CD4-positive, alpha-beta T cell treated with Interferon gamma for 1 hour (primary cell): ENCODE measurements around the gene NEURL1.
"Not testable (repeated sequence)": the region's sequence is repeated elsewhere in the genome, so short reads cannot be mapped to it uniquely, and the experiment has no call there.

ENCODE experiments used
- DNase-seq: peaks from one replicate; pipeline ENCODE4 v3.0.0-alpha.2; 2020

The NEURL1 gene

DNA sequence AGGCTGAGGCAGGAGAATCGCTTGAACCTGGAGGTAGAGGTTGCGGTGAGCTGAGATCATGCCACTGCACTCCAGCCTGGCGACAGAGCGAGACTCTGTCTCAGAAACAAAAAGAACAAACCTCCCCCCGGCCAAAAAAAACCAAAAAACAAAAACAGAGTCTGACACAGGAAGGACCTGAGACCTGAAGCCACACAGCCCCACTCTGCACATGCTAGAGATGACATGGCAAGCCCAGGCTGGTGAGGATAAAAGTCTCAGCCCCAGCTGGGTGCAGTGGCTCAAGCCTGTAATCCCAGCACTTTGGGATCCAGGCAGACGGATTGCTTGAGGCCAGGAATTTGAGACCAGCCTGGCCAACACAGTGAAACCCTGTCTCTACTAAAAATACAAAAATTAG lies 139.4 kb downstream of the NEURL1 start:
- not testable (repeated sequence) for DNase-seq

DNA sequence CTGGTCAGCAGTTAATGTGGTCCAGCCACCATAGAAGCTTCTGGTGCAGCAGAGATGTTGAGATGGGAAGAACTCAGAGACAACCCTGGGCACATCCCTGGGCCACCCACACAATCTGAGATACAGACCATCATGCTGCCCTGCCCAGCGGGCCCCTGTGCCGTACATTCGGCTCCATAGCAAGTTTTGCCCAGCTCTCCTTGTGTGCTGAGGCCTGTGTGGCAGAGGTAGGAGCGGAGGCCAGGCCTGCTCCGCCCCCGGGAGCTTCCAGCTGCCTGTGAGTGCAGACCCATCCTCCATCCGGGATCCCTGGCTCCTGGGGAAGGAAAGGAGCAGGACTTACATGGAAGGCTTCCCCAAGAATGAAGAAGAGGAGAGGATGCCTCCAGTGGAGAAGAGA lies 140.3 kb downstream of the NEURL1 start:
- DNase-seq = no peak

DNA sequence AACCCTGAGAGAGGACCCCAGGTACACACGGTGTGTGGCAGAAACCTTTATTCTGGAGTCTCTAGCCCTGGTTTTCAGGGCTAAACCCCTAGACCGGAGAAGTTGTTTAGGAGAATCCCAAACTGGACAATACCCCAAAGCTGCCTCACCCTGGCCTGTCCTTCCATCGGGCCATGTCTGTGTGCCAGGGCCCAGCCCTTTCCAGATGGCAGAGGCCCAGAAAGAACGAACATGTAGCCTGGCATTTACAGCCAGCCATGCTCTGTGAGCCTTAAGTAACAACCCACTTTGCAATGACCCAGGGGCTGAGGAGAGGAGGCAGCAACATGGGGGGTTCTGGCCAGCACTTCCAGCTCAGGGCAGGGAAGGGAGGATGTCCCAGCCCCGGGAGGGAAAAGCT lies 142.1 kb downstream of the NEURL1 start:
- no peak for DNase-seq

DNA sequence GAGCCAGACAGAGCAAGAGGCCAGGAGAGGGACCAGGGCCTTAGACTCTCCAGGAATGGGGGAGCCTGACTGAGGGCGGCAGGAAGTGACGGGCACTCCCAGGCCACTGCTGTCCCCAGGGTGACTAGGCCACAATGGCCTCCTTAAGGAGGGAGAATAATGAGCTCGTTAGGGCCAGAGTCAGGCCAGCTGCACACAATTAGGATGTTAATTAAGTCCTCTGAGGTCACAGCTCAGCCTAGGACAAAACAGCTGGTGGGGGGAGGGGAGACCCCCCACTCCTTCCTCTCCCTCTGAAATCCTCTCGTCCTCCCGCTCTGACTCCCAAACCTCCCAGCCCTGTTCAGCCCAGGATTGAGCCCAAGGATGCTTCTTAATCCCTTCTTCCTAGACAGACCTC lies 143.0 kb downstream of the NEURL1 start:
- DNase-seq = no peak

DNA sequence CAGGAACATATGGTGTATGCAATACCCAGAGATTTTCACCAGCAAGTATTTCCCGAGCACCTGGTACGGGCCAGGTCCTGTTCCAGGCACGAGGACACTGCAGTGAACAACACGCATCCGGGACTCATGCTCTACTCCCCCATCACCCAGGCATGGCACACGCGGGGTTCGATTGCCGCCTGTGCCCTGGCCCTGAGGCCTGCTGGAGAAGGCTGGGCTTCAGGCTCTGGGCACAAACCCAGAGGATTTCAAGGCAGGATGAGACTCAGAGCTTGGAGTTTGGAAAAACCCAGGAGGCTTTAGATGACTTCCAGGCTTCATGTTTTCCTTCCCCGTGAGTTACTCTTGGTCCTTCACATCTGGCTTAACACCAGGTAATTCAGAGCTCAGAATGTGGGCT lies 143.5 kb downstream of the NEURL1 start:
- no peak for DNase-seq

DNA sequence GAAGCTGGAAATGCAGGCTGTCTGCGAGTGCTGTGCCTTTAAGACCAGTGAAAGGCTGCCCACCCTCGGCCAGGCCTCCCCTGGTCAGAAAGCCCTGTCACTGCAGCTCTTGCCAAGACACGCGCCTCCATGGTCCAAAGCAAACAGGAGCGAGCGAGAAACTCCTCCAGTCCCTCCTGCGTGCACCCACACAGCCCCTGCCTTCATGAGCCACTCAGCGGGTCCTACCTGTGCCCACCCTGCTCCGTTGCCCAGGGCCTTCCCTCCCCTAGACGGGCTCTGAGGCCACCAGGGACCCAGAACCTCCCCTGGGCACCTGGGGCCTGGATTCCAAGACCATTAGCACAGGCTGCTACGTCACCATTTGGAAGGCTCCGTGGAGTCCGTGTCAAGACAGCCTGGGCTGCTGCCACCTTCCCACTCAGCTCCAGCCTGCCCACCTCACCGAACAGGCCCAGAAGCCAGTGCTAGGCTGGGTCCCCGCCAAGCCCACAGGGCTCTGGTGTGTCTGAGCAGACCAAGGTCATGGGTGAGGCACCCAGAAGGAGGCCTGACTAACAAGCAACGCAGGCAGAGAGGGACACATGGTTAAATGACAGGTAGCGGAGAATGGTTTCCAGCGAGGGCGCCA lies 144.5 kb downstream of the NEURL1 start:
- DNase-seq = no peak

DNA sequence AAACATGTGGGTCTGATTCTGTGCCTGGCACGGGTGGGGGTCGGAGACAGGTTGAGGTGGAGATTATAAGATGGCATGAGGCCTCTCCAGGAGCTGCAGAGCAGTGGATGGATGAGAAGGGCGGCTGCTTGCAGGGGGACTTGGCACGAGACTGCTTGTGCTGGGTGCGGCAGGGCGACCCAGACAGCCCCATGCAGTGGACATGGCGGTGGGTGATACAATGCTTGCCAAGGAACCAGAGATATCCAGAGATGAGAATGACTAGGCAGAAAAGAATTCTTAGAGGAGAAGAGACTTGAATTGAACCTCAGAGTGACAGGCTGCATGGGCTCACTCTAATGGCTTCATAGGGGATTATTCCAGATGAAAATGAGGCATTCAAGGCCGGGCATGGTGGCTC lies 145.4 kb downstream of the NEURL1 start:
- DNase-seq = no peak

DNA sequence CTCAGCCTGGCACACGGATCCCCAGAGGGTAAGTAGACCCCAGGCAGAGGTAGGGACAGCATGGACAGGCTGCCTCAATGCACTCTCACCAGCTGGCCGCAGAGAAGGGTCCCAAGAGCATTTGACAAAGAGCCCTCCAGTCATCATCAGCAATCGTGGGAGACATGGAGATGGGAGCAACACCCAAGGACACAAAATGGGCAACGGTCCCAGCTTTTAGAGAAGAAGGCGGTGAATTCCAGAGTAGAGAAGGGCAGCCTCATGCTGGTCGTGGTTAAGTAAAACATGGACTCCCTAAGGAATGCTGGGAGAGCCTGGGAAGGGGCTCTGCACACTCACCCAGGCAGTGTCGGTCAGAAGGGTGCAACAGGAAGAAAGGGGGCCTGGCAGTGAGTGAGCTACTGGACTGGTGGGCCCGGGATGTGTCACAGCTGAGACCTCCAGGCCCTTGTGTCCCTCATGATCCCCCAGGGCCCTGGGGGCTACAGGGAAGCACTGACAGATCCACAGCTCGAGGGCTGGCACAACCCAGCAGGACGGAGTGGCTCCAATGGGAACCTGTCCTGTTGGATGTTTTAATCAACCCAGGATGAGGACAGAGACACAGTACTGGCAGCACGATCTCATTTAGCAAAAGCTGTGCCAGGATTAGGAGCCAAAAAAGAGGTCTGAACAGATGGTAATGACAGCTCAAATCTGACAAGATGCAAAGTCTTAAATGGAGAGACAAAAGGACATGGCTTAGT lies 147.1 kb downstream of the NEURL1 start:
- no peak for DNase-seq

DNA sequence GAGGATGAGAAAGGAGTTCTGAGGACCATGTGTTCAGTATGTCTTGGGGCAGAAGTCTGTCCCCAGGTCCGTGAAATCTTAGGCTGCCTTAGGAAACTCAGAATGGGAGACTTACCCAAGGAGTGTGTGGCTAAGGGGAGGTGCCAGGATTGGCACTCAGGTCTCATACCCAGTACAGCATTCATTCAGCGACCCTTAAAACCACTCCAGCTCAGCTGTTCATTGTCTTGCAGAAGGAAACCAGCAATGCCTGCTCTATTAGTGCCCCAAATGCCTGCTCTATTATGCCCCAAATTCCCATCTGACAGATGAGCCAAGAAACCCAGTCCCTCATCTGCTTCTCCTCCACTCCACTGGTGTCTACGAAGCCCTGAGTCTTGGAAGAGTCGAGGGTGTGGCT lies 147.8 kb downstream of the NEURL1 start:
- DNase-seq = no peak
